Gastrocnemius medialis (tissue), 4 donors: ENCODE data around the gene GARNL3.

Experiments
- POLR2A ChIP-seq, 2 donors: fragments of 450-650 bp; IDR thresholded peaks; one replicate each; pipeline ENCODE4 v1.6.1; 2017; ENCODE audit warnings: antibody characterized with exemption in 2 of 2, mild to moderate bottlenecking in 2 of 2, moderate library complexity in 2 of 2
- TF ChIP-seq, protein P1 (sequence below), 5 experiments: fragments of 450-650 bp in 3 of 5; fragments of 200-600 bp in 2 of 5; sonication (generic) in 2 of 5; IDR thresholded peaks in 4 of 5; conservative IDR thresholded peaks in 1 of 5; 1 replicate in 4 of 5; 2 replicates in 1 of 5; pipeline ENCODE4 v1.5.1; 2016 to 2019; ENCODE audit warnings: antibody characterized with exemption in 5 of 5, mild to moderate bottlenecking in 3 of 5, moderate library complexity in 3 of 5

DNA sequence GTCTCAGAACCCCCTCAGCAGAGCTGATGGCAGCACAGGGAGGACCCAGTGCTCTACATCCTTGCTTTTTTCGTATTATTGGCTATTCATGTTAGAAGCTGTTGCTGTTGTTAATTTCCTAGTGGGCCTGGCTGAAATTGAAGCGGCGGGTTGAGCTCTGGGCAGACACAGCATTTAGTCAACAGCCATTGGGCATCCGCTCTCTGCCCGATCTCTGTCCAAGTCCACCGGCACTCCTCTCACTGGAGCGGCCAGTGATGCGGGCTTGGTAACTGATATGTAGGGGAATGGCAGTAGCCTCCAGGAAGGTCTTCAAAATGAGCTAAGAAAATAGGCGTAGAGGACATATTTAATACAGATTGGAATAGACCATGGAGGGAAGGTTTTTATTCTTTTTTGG lies 1.3 kb upstream of the GARNL3 start:
- TF ChIP-seq, protein P1, sequence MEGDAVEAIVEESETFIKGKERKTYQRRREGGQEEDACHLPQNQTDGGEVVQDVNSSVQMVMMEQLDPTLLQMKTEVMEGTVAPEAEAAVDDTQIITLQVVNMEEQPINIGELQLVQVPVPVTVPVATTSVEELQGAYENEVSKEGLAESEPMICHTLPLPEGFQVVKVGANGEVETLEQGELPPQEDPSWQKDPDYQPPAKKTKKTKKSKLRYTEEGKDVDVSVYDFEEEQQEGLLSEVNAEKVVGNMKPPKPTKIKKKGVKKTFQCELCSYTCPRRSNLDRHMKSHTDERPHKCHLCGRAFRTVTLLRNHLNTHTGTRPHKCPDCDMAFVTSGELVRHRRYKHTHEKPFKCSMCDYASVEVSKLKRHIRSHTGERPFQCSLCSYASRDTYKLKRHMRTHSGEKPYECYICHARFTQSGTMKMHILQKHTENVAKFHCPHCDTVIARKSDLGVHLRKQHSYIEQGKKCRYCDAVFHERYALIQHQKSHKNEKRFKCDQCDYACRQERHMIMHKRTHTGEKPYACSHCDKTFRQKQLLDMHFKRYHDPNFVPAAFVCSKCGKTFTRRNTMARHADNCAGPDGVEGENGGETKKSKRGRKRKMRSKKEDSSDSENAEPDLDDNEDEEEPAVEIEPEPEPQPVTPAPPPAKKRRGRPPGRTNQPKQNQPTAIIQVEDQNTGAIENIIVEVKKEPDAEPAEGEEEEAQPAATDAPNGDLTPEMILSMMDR (IDR thresholded peaks at IDR 0.05 in 4 of 5, conservative IDR thresholded peaks at IDR 0.05 in 1 of 5), result no peak
- TF ChIP-seq POLR2A (IDR thresholded peaks at IDR 0.05), result no peak
